HG03159 (cell line): ENCODE measurements around the gene C1QA.
"Not testable (repeated sequence)": the region's sequence is repeated elsewhere in the genome, so short reads cannot be mapped to it uniquely, and the experiment has no call there.

Source experiments
- ATAC-seq: cut with Tn5 transposase; IDR thresholded peaks from one replicate; pipeline ENCODE4 v1.9.1; 2021; ENCODE audit warnings: mild to moderate bottlenecking, moderate library complexity; ENCODE audit not compliant: unreplicated experiment

Gene C1QA

GRCh38 chr1:22671999-22672398 is 35.6 kb downstream of the C1QA start:
- no peak for ATAC-seq

GRCh38 chr1:22673486-22674409 is 37.3 kb downstream of the C1QA start:
- ATAC-seq = no peak

- no peak for ATAC-seq
These were observed 38.0 kb downstream of the C1QA start for GRCh38 chr1:22674410-22674749.

DNA sequence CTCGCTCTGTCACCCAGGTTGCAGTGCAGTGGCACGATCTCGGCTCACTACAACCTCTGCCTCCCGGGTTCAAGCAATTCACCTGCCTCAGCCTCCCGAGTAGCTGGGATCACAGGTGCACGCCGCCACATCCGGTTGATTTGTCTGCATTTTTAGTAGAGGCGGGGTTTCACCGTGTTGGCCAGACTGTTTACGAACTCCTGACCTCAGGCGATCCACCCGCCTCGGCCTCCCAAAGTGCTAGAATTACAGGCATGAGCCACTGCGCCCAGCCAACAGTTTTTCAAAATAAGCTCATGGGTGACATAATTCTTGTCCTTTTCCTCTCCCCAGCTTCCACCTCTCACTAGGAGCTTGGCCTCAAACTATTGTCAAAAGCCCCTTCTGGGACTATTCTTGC is 39.7 kb downstream of the C1QA start:
- ATAC-seq = not testable (repeated sequence)

DNA sequence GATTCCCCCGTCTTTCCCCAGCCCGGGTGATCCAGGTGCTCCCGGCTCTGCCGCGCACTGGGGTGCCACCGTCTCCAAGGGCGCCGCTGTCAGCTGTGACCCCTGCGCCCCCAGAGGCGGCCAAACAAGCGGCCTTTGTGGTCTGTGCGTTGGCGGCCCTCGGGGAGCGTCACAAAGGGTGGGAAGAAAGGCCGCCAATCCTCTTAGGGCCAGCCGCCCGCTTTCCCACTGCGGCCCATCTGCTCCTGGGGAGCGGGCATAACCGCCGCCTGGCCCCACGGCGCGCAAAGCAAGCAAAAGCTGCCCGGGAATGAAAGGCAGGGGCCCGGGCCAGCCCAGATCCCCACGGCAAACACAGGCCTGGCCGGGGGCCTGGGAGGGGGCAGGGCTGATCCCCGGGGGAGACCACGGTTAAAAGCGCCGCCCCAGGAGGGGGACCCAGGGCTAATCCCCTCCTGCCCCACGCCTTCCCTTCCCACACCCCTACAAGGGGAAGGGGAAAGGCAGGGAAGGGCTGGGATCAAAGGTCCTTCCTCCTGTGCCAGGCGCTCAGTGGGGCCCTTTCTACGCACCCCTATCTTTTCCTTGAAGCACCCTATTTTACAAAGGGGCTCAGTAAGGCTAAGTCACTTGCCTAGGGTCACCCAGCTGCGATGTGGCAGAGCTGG is 40.6 kb downstream of the C1QA start:
- ATAC-seq = no peak

DNA sequence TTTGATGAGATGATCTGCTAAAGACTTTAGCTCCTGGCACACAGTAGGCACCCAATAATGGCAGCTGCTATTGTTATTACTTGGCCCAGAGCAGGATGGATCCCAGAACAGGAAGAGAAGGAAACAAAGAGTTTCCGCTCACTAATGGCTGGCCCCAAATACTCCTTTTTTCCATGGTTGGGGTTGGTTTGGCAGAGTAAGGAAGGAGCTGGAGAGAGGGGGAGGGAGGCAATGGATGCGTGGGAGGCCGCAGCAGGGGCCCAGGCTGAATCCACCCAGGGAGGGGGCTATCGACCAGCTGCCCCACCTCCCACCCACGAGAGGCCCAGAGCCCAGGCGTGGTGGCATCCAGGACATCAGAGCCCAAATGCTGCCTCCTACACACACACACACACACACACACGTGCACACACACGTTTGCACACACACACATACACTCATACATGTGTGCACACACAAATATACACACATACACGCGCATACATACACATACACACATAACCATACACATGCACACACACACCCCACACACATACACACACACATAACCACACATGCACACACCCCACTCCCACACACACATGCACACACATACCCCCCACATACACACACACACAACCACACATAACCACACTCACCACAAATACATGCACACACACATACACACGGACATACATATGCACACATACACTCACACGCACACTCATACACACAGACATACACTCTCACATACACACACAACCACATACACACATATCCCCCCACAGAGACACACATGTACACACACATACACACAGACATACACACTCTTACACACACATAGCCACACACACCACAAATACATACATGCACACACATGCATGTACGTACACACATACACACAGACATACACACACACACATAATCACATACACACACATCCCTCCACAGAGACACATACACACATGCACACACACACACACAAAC is 41.8 kb downstream of the C1QA start:
- no peak for ATAC-seq

- ATAC-seq = no peak
These were observed 44.3 kb downstream of the C1QA start for GRCh38 chr1:22680726-22681125.

GRCh38 chr1:22681556-22682276 is 45.3 kb downstream of the C1QA start:
- ATAC-seq = no peak

GRCh38 chr1:22683547-22683946 is 47.1 kb downstream of the C1QA start:
- ATAC-seq = no peak

DNA sequence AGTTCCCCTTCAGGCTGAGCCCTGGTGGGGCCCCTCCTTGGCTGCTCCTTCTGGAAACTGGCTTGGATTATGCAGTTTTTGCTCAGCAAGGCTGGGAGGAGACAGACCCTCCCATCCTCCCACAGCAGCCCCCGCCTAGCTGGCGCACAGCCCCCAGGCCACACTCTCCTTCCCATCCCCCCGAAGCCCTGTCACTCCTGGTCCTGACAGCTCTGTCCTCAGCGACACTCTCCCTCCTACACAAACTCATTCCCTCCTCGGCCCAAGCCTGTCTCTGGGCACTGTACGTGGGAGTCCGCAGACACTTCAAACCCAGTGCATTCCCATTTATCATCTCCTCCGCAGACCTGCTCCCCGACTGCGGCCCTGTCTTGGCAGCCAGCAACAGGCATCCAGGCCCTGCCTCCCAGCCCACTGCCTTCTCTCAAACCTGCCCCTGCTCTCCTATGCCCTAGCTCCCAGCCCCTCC is 49.2 kb downstream of the C1QA start:
- ATAC-seq = no peak

GRCh38 chr1:22687191-22687590 is 50.8 kb downstream of the C1QA start:
- ATAC-seq = no peak

GRCh38 chr1:22688466-22688865 is 52.0 kb downstream of the C1QA start:
- ATAC-seq = no peak
